Measurements from ENCODE around the gene ASTN2. TPM values are rescaled to one million over a fixed set of nuclear protein-coding genes. Genes with fewer than 3 reads are reported as not detected.
A peak's percentile ranks its signal among the peaks of the same experiment; 100 is the strongest.

The ASTN2 gene
- total RNA-seq, 1 donor from 2014 or later: 2.3 TPM

GRCh38 chr9:116964258-116964657, 450.6 kb downstream of the ASTN2 start:
- no peaks in the 10 kb centered on the region for H3K9me3 ChIP-seq
- TF ChIP-seq CTCF (IDR thresholded peaks at IDR 0.05): no peak
- H3K4me1 ChIP-seq: no peaks in the 10 kb centered on the region
- no peaks in the 10 kb centered on the region for H3K36me3 ChIP-seq
- intact Hi-C loops (cut with DNase I): no loop called here
- H3K4me3 ChIP-seq: no peak overlapping the region
- no peak for DNase-seq (ENCODE audit: low spot score in 2 of 2)
- H3K27ac ChIP-seq: no peak overlapping the region
- no peaks in the 10 kb centered on the region for H3K27me3 ChIP-seq

DNA sequence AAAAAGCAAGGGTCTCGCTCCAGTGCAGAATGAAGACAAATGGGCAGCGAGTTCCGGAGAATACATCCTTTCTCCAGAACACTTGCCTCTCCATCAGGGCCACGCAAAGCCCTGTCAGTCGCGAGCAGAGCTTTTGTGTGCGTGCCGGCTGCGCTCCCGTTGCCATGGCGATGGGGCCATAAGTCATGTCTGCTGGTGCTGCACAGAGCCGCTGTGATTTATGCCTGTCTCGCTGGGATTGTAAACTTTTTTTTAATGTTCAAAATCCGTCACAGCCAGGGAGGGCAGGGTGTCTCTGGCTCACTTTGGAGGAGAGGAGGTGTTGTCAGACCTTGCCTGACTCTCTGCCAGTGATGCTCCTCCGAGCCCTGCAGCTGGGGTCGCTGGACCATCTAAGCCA, 455.0 kb downstream of the ASTN2 start:
- no peak for TF ChIP-seq CTCF (IDR thresholded peaks at IDR 0.05)
- Histone ChIP-seq H3K4me3 (no peak overlapping the region), H3K27me3 (no peaks in the 10 kb centered on the region)

GRCh38 chr9:116958881-116959280, 456.0 kb downstream of the ASTN2 start:
- H3K4me3 ChIP-seq: no peak overlapping the region
- no peaks in the 10 kb centered on the region for H3K9me3 ChIP-seq
- H3K27ac ChIP-seq: no peak overlapping the region
- no peak for DNase-seq (ENCODE audit: low spot score in 2 of 2)
- H3K27me3 ChIP-seq: no peaks in the 10 kb centered on the region
- H3K4me1 ChIP-seq: no peaks in the 10 kb centered on the region
- intact Hi-C loops (cut with DNase I): no loop called here
- TF ChIP-seq CTCF (IDR thresholded peaks at IDR 0.05): no peak
- no peaks in the 10 kb centered on the region for H3K36me3 ChIP-seq

More for the DNA sequence above, 455.0 kb downstream of the ASTN2 start:
- H3K36me3 ChIP-seq: no peaks in the 10 kb centered on the region
- DNase-seq (ENCODE audit: low spot score in 2 of 2): no peak
- H3K27ac ChIP-seq: no peak overlapping the region
- no peaks in the 10 kb centered on the region for H3K9me3 ChIP-seq
- no peaks in the 10 kb centered on the region for H3K4me1 ChIP-seq
- intact Hi-C loops (cut with DNase I): no loop called here

DNA sequence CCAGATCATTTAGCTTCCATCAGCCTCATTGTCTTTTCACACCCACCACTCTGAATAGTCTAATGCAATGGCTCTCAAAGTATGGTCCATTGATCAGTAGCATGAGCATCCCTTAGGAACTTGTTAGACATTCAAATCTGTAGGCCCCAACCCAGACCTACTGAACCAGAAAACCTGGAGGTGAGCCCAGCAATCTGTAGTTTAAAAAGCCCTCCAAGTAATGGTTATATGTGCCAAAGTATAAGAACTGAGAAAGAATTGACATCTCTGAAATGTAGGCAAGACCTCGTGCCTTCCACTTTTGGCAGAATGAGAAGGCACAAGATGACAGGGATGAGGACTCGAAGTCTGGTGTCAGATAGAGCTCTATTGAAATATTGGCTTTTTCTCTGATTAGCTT, 460.1 kb downstream of the ASTN2 start:
- no peak for TF ChIP-seq CTCF (IDR thresholded peaks at IDR 0.05)

DNA sequence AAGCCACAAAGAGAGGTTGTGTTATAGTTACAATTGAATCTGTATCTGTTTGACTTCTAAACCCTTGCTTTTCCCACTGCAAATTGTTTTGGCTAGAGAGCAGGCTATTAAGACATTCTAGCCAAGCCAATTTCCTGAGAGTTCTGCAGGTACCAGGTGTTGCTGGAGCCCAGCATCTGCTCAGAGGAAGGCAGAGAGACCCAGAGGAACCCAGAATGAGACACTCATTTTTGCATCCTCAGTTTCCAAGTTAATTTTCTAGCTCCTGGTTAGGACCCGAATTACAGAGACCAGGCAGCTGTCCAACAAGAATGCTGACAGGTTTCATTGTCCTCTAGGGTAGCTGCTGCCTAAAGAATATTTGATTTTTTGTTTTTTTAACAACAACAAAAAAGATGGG, 461.6 kb downstream of the ASTN2 start:
- Histone ChIP-seq H3K4me3 (no peak overlapping the region), H3K4me1 (peaks cover 0 to 9% of the 10 kb centered on the region in 2 donors), H3K9me3 (no peaks in the 10 kb centered on the region), H3K27ac (peak overlapping the region in 1 of 2 donors; percentile 69), H3K36me3 (no peaks in the 10 kb centered on the region), H3K27me3 (no peaks in the 10 kb centered on the region)
- intact Hi-C loops (cut with DNase I): no loop called here
- TF ChIP-seq CTCF (IDR thresholded peaks at IDR 0.05): no peak
- no peak for DNase-seq (ENCODE audit: low spot score in 2 of 2)

More for the DNA sequence above, 460.1 kb downstream of the ASTN2 start:
- peaks cover 0 to 9% of the 10 kb centered on the region in 2 donors for H3K4me1 ChIP-seq
- H3K4me3 ChIP-seq: no peak overlapping the region
- intact Hi-C loops (cut with DNase I): no loop called here
- no peak for DNase-seq (ENCODE audit: low spot score in 2 of 2)
- H3K36me3 ChIP-seq: no peaks in the 10 kb centered on the region
- no peaks in the 10 kb centered on the region for H3K9me3 ChIP-seq
- H3K27ac ChIP-seq: no peak overlapping the region
- no peaks in the 10 kb centered on the region for H3K27me3 ChIP-seq

- Histone ChIP-seq H3K36me3 (no peaks in the 10 kb centered on the region), H3K27me3 (no peaks in the 10 kb centered on the region), H3K27ac (peak overlapping the region; percentile 32 to 69), H3K4me3 (no peak overlapping the region), H3K4me1 (peaks cover 0 to 12% of the 10 kb centered on the region in 2 donors), H3K9me3 (no peaks in the 10 kb centered on the region)
- no peak for TF ChIP-seq CTCF (IDR thresholded peaks at IDR 0.05)
- intact Hi-C loops (cut with DNase I): no loop called here
- DNase-seq (ENCODE audit: low spot score in 2 of 2): no peak
Measured at GRCh38 chr9:116952436-116952810, 462.4 kb downstream of the ASTN2 start.

Data from ascending aorta (tissue), 2 donors.